CD8-positive, alpha-beta memory T cell (primary cell): ENCODE data around the gene R3HDM1. TPM values are rescaled to one million over a fixed set of nuclear protein-coding genes. Genes with fewer than 3 reads are reported as not detected.
"Not testable (repeated sequence)": the region's sequence is repeated elsewhere in the genome, so short reads cannot be mapped to it uniquely, and the experiment has no call there.

Experiments
- CTCF ChIA-PET: fragments of 350-600 bp; sonication (Branson Sonifier 250); formaldehyde crosslinking; loops from one replicate; lab custom pipeline; 2021; ENCODE audit warnings: antibody characterized with exemption; lab: Charles Lee
- POLR2A ChIA-PET: fragments of 350-600 bp; sonication (Branson Sonifier 250); formaldehyde crosslinking; loops from one replicate; lab custom pipeline; 2021; ENCODE audit warnings: antibody characterized with exemption; lab: Charles Lee
- DNase-seq, 5 donors: peaks; one replicate each; pipeline versions ENCODE4 v3.0.0 to v3.0.0-alpha.2; 2020 to 2022; ENCODE audit warnings: mixed read lengths in 1 of 5
- H3K27ac ChIP-seq: one replicate; pipeline ENCODE4 v1.7.0; 2013; ENCODE audit warnings: low read depth, mild to moderate bottlenecking, low read length, moderate library complexity
- H3K27me3 ChIP-seq: 2 replicates; pipeline ENCODE4 v1.7.0; 2013; ENCODE audit warnings: low read length, mild to moderate bottlenecking; ENCODE audit not compliant: insufficient read depth, poor library complexity, severe bottlenecking
- H3K36me3 ChIP-seq: 2 replicates; pipeline ENCODE4 v1.7.0; 2013; ENCODE audit warnings: mild to moderate bottlenecking, low read length, moderate library complexity; ENCODE audit not compliant: insufficient read depth
- H3K4me1 ChIP-seq: 2 replicates; pipeline ENCODE4 v1.7.0; 2013; ENCODE audit warnings: mild to moderate bottlenecking, low read length, moderate library complexity; ENCODE audit not compliant: insufficient read depth
- H3K4me3 ChIP-seq: 2 replicates; pipeline ENCODE4 v1.7.0; 2013; ENCODE audit warnings: mild to moderate bottlenecking, low read length
- H3K9me3 ChIP-seq: 2 replicates; pipeline ENCODE4 v1.7.0; 2013; ENCODE audit warnings: mild to moderate bottlenecking, low read length
- H3K27ac Mint-ChIP-seq, 8 donors: one replicate each; pipeline ENCODE4 v1.8.0; 2020 to 2021; ENCODE audit warnings: mixed read lengths in 8 of 8, mild to moderate bottlenecking in 6 of 8, inconsistent platforms in 3 of 8, moderate library complexity in 3 of 8
- H3K27me3 Mint-ChIP-seq, 2 donors: one replicate each; pipeline ENCODE4 v1.8.0; 2020 to 2021; ENCODE audit warnings: mixed read lengths in 2 of 2, mild to moderate bottlenecking in 1 of 2, moderate library complexity in 1 of 2
- H3K36me3 Mint-ChIP-seq, 3 donors: one replicate each; pipeline ENCODE4 v1.8.0; 2020 to 2021; ENCODE audit warnings: mixed read lengths in 3 of 3, inconsistent platforms in 1 of 3, mild to moderate bottlenecking in 1 of 3
- H3K4me1 Mint-ChIP-seq, 3 donors: one replicate each; pipeline ENCODE4 v1.8.0; 2020 to 2021; ENCODE audit warnings: mixed read lengths in 3 of 3, inconsistent platforms in 1 of 3, mild to moderate bottlenecking in 1 of 3
- H3K4me3 Mint-ChIP-seq, 7 donors: one replicate each; pipeline ENCODE4 v1.8.0; 2020 to 2021; ENCODE audit warnings: mixed read lengths in 7 of 7, mild to moderate bottlenecking in 6 of 7, moderate library complexity in 4 of 7, inconsistent platforms in 2 of 7
- H3K9me3 Mint-ChIP-seq, 5 donors: one replicate each; pipeline ENCODE4 v1.8.0; 2020 to 2022; ENCODE audit warnings: mixed read lengths in 5 of 5, mild to moderate bottlenecking in 3 of 5, moderate library complexity in 2 of 5, inconsistent platforms in 1 of 5
- polyA plus RNA-seq: library from polyadenylated mRNA; unstranded; fragments of 300-500 nt; fragmentation: Illumina TruSeq; gene quantifications from one replicate; pipeline ENCODE4 v1.2.3, GENCODE V29; 2021
- total RNA-seq, 2 experiments: library from RNA; stranded (reverse); gene quantifications; one replicate each; pipeline ENCODE4 v1.2.3, GENCODE V29; 2021

The R3HDM1 gene
- total and polyA plus RNA-seq, 3 experiments from 2014 or later = 21.1 to 52.6 (median 49.7) TPM

- Histone ChIP-seq H3K4me1 (no peaks in the 10 kb centered on the region), H3K36me3 (no peaks in the 10 kb centered on the region), H3K27ac (no peak overlapping the region), H3K4me3 (no peak overlapping the region), H3K27me3 (no peaks in the 10 kb centered on the region), H3K9me3 (no peaks in the 10 kb centered on the region)
- Mint-ChIP-seq H3K4me1 (peaks cover 0 to 4% (median 0%) of the 10 kb centered on the region in 3 donors), H3K27me3 (no peaks in the 10 kb centered on the region), H3K36me3 (peaks cover 9 to 62% (median 18%) of the 10 kb centered on the region in 3 donors), H3K27ac (peak overlapping the region in 1 of 8 donors; percentile 20), H3K9me3 (no peaks in the 10 kb centered on the region), H3K4me3 (no peak overlapping the region)
- DNase-seq = no peak
- CTCF ChIA-PET = no interaction called here
- POLR2A ChIA-PET = no interaction called here
Observed at GRCh38 chr2:135650721-135651120, 119.4 kb downstream of the R3HDM1 start.

DNA sequence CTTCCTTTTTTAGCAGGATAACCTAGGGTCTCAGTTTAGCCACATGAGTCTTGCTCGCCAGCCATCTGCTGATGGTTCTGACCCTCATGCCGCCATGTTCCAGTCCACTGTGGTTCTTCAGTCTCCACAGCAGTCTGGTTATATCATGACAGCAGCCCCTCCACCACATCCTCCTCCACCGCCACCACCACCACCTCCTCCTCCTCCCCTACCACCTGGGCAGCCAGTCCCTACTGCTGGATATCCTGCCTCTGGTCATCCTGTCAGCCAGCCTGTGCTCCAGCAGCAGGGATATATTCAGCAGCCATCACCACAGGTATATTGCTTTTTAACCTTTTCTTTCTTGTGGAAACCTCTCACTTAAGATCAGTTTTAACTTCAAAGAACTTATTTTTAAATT lies 120.4 kb downstream of the R3HDM1 start:
- no peaks in the 10 kb centered on the region for H3K9me3 ChIP-seq
- Mint-ChIP-seq H3K4me3 (no peak overlapping the region), H3K9me3 (no peaks in the 10 kb centered on the region), H3K27ac (peak overlapping the region in 2 of 8 donors; percentile 32 to 65), H3K27me3 (no peaks in the 10 kb centered on the region), H3K36me3 (peaks cover 9 to 64% (median 17%) of the 10 kb centered on the region in 3 donors), H3K4me1 (peaks cover 0 to 4% (median 0%) of the 10 kb centered on the region in 3 donors)
- no peaks in the 10 kb centered on the region for H3K27me3 ChIP-seq
- DNase-seq = no peak
- H3K4me3 ChIP-seq = no peak overlapping the region
- H3K36me3 ChIP-seq = no peaks in the 10 kb centered on the region
- CTCF ChIA-PET = no interaction called here
- H3K27ac ChIP-seq = no peak overlapping the region
- no peaks in the 10 kb centered on the region for H3K4me1 ChIP-seq
- POLR2A ChIA-PET = no interaction called here

DNA sequence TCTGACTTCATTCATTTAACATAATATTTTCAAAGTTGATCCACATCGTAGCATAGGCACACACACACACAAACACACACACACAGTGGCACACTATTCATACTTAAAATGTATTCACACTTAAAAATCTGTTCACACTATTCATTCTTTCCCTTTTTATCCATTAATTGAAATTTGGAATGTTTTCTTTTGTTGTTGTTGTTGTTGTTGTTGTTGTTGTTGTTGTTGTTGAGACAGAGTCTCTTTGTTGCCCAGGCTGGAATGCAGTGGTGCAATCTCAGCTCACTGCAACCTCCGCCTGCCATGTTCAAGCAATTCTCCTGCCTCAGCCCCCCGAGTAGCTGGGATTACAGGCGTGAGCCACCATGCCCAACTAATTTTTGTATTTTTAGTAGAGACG lies 123.0 kb downstream of the R3HDM1 start:
- POLR2A ChIA-PET = interaction anchor here (0.6 kb wide), 1 partner anchor 195 kb away, joined by 3 read pairs; no protein-coding TSS in a partner anchor
- H3K36me3 ChIP-seq, H3K4me3 Mint-ChIP-seq, H3K9me3 ChIP-seq, H3K27me3 Mint-ChIP-seq, H3K4me1 ChIP-seq, DNase-seq, CTCF ChIA-PET, H3K4me3 ChIP-seq, H3K27me3 ChIP-seq, H3K27ac ChIP-seq, H3K9me3 Mint-ChIP-seq: not testable (repeated sequence)
- peaks cover 10 to 16% (median 14%) of the 10 kb centered on the region in 3 donors for H3K4me1 Mint-ChIP-seq
- H3K27ac Mint-ChIP-seq = peak overlapping the region in 1 of 8 donors; percentile 7
- peaks cover 9 to 50% (median 15%) of the 10 kb centered on the region in 3 donors for H3K36me3 Mint-ChIP-seq

DNA sequence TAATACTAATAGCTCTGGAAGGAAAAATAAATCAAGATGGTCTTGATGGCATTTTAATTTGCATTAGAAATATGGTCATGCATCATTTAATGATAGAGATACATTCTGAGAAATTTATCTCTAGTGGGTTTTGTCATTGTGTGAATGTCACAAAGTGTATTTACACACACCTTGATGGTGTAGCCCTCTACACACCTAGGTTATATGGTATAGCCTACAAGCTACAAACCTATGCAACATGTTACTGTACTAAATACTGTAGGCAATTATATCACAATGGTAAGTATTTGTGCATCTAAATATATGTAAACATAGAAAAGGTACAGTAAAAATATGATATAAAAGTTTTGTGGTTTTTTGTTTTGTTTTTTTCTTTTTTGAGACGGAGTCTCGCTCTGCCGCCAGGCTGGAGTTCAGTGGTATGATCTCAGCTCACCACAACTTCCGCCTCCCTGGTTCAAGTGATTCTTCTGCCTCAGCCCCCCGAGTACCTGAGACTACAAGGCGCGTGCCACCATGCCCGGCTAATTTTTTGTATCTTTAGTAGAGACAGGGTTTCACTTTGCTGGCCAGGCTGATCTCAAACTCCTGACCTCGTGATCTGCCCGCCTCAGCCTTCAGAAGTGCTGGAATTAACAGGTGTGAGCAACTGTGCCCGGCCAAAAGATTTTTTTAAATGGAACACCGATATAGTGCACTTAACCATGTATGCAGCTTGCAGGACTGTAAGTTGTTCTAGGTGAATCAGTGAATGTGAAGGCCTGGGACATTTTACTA lies 126.7 kb downstream of the R3HDM1 start:
- ChIA-PET CTCF (interaction anchor here (0.9 to 2.0 kb wide), 4 partner anchors 52 to 654 kb away, joined by 3 to 4 read pairs (median 4); no protein-coding TSS in a partner anchor), POLR2A (interaction anchor here (0.5 to 0.7 kb wide), 2 partner anchors 27 to 127 kb away, joined by 3 read pairs; partner anchors contain the start of genes R3HDM1 and ZRANB3)
- Histone ChIP-seq H3K4me3 (peak overlapping the region; percentile 10), H3K27ac (no peak overlapping the region), H3K4me1 (peaks cover 6% of the 10 kb centered on the region), H3K27me3 (no peaks in the 10 kb centered on the region), H3K36me3 (no peaks in the 10 kb centered on the region), H3K9me3 (no peaks in the 10 kb centered on the region)
- H3K27me3 Mint-ChIP-seq = no peaks in the 10 kb centered on the region
- peak; percentile 34 to 83 (median 68) for DNase-seq
- peaks cover 10 to 14% (median 12%) of the 10 kb centered on the region in 3 donors for H3K4me1 Mint-ChIP-seq
- H3K9me3 Mint-ChIP-seq = no peaks in the 10 kb centered on the region
- peak overlapping the region; percentile 71 to 92 (median 85) for H3K4me3 Mint-ChIP-seq
- peaks cover 12 to 44% (median 16%) of the 10 kb centered on the region in 3 donors for H3K36me3 Mint-ChIP-seq
- H3K27ac Mint-ChIP-seq = peak overlapping the region; percentile 65 to 95 (median 86)

DNA sequence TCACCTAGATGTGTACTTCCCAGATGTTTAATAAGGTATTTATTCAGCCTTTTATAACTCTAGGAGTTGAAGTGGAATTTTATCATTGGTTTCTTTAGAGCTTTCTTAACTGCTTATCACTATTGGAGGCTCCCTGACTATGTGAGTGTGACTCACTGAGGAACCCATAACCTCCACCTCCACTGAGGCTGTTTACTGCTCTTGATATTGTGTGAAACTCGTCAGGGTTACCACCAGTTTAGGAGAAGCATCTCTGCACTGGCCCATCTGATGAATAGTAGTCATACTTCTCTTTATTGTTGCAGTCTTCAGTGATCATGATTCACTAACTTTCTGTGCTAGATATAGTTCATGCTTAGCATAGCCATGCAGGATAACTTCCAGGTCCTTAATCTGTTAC lies 130.8 kb downstream of the R3HDM1 start:
- Mint-ChIP-seq H3K4me1 (peaks cover 14 to 30% (median 27%) of the 10 kb centered on the region in 3 donors), H3K27ac (peak overlapping the region in 1 of 8 donors; percentile 15), H3K4me3 (no peak overlapping the region), H3K9me3 (no peaks in the 10 kb centered on the region), H3K36me3 (peaks cover 6 to 49% (median 17%) of the 10 kb centered on the region in 3 donors), H3K27me3 (no peaks in the 10 kb centered on the region)
- H3K27ac ChIP-seq = no peak overlapping the region
- no peaks in the 10 kb centered on the region for H3K9me3 ChIP-seq
- H3K4me1 ChIP-seq = peaks cover 6% of the 10 kb centered on the region
- ChIA-PET CTCF (no interaction called here), POLR2A (no interaction called here)
- DNase-seq = no peak
- H3K4me3 ChIP-seq = no peak overlapping the region
- H3K36me3 ChIP-seq = no peaks in the 10 kb centered on the region
- no peaks in the 10 kb centered on the region for H3K27me3 ChIP-seq

DNA sequence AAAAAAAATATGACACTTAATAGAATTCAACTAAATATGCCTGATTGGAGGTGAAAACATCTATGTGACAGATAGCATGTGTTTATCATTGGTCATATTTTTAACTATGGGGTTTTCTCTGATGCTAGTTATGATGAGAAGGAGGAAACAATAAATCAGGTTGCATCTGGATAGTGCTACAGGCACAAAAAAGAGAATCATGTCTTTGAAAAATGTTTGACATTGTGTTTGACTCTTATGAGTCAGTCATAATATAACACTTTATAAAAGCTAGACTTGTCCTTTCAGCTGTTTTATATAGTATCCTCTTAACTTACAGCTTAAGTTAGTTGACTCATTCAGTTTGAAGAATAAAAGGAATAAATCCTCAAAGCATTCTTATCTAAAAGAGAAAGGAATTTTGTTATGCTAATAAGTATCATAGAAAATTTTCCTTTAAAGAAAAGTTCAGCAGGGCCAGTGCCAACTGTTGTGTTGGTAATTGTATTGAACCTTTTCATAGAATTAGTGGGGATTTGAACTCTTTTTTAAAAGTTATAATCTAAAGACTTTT lies 131.9 kb downstream of the R3HDM1 start:
- CTCF ChIA-PET = no interaction called here
- Histone ChIP-seq H3K27ac (no peak overlapping the region), H3K4me3 (no peak overlapping the region), H3K4me1 (no peaks in the 10 kb centered on the region), H3K9me3 (no peaks in the 10 kb centered on the region), H3K36me3 (no peaks in the 10 kb centered on the region), H3K27me3 (no peaks in the 10 kb centered on the region)
- H3K27me3 Mint-ChIP-seq = no peaks in the 10 kb centered on the region
- H3K36me3 Mint-ChIP-seq = peaks cover 6 to 49% (median 18%) of the 10 kb centered on the region in 3 donors
- no peak for DNase-seq
- peaks cover 10 to 21% (median 18%) of the 10 kb centered on the region in 3 donors for H3K4me1 Mint-ChIP-seq
- no peak overlapping the region for H3K4me3 Mint-ChIP-seq
- no peaks in the 10 kb centered on the region for H3K9me3 Mint-ChIP-seq
- POLR2A ChIA-PET = interaction anchor here (0.5 kb wide), 1 partner anchor 64 kb away, joined by 16 read pairs; no protein-coding TSS in a partner anchor
- no peak overlapping the region for H3K27ac Mint-ChIP-seq

DNA sequence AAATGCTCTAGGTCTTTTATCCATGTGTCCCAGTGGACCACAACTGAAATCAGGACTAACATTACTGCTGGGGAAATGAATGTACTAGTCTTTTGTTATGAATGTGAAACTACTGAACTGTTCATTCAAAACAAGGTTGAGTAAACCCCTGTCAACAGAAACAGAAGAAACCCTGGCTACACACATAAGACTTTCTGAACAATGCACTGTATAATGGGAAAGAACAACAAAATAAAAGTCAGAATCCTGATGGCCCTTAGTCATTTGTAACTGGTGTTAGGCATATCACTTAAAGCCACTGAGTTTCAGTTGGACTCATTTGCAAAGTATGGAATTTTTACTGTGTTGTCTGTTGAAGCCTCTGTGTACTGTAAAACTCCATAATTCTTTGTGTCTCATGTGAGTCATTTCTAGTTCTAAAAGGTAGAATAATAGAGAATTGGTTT lies 133.4 kb downstream of the R3HDM1 start:
- Histone ChIP-seq H3K9me3 (no peaks in the 10 kb centered on the region), H3K27me3 (no peaks in the 10 kb centered on the region), H3K27ac (no peak overlapping the region), H3K36me3 (no peaks in the 10 kb centered on the region), H3K4me1 (no peaks in the 10 kb centered on the region), H3K4me3 (no peak overlapping the region)
- ChIA-PET POLR2A (no interaction called here), CTCF (interaction anchor here (1.4 kb wide), 1 partner anchor 45 kb away, joined by 4 read pairs; no protein-coding TSS in a partner anchor)
- no peaks in the 10 kb centered on the region for H3K27me3 Mint-ChIP-seq
- H3K27ac Mint-ChIP-seq = peak overlapping the region in 1 of 8 donors; percentile 11
- no peaks in the 10 kb centered on the region for H3K9me3 Mint-ChIP-seq
- DNase-seq = no peak
- peaks cover 13 to 56% (median 23%) of the 10 kb centered on the region in 3 donors for H3K36me3 Mint-ChIP-seq
- H3K4me3 Mint-ChIP-seq = no peak overlapping the region
- peaks cover 8 to 18% (median 16%) of the 10 kb centered on the region in 3 donors for H3K4me1 Mint-ChIP-seq

DNA sequence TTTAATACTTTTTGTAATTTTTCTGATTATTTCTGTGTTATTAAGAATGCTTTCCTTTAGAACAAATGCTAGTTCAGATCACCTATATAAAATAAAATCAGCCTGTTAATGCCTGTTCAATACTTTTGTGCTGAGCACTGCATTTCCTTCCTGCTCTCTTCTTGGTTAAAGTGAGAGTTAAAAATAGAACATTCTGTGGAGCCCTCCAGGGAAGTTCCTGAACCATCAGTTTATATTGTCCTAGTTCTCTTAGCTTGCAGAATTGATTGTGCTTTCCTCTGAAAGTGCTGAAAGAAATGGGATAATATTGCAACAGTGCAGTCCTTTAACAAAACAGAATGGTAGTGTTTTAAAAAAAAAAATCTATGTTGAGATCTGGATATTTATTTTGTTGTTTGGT lies 135.8 kb downstream of the R3HDM1 start:
- Histone ChIP-seq H3K4me1 (no peaks in the 10 kb centered on the region), H3K4me3 (no peak overlapping the region), H3K9me3 (no peaks in the 10 kb centered on the region), H3K36me3 (no peaks in the 10 kb centered on the region), H3K27me3 (no peaks in the 10 kb centered on the region), H3K27ac (no peak overlapping the region)
- Mint-ChIP-seq H3K9me3 (no peaks in the 10 kb centered on the region), H3K27ac (no peak overlapping the region), H3K4me3 (no peak overlapping the region), H3K4me1 (peaks cover 8 to 18% (median 16%) of the 10 kb centered on the region in 3 donors), H3K27me3 (no peaks in the 10 kb centered on the region), H3K36me3 (peaks cover 8 to 49% (median 16%) of the 10 kb centered on the region in 3 donors)
- ChIA-PET CTCF (no interaction called here), POLR2A (no interaction called here)
- no peak for DNase-seq
